GM21723 (cell line): Measurements from ENCODE around the gene GOLGB1.
"Not testable (repeated sequence)": the region's sequence is repeated elsewhere in the genome, so short reads cannot be mapped to it uniquely, and the experiment has no call there.

Source experiments
- ATAC-seq: cut with Tn5 transposase; IDR thresholded peaks from one replicate; pipeline ENCODE4 v1.9.1; 2021; ENCODE audit warnings: mild to moderate bottlenecking, moderate library complexity; ENCODE audit not compliant: unreplicated experiment

The GOLGB1 gene, protein sequence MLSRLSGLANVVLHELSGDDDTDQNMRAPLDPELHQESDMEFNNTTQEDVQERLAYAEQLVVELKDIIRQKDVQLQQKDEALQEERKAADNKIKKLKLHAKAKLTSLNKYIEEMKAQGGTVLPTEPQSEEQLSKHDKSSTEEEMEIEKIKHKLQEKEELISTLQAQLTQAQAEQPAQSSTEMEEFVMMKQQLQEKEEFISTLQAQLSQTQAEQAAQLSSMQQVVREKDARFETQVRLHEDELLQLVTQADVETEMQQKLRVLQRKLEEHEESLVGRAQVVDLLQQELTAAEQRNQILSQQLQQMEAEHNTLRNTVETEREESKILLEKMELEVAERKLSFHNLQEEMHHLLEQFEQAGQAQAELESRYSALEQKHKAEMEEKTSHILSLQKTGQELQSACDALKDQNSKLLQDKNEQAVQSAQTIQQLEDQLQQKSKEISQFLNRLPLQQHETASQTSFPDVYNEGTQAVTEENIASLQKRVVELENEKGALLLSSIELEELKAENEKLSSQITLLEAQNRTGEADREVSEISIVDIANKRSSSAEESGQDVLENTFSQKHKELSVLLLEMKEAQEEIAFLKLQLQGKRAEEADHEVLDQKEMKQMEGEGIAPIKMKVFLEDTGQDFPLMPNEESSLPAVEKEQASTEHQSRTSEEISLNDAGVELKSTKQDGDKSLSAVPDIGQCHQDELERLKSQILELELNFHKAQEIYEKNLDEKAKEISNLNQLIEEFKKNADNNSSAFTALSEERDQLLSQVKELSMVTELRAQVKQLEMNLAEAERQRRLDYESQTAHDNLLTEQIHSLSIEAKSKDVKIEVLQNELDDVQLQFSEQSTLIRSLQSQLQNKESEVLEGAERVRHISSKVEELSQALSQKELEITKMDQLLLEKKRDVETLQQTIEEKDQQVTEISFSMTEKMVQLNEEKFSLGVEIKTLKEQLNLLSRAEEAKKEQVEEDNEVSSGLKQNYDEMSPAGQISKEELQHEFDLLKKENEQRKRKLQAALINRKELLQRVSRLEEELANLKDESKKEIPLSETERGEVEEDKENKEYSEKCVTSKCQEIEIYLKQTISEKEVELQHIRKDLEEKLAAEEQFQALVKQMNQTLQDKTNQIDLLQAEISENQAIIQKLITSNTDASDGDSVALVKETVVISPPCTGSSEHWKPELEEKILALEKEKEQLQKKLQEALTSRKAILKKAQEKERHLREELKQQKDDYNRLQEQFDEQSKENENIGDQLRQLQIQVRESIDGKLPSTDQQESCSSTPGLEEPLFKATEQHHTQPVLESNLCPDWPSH (N-terminal part only)

DNA sequence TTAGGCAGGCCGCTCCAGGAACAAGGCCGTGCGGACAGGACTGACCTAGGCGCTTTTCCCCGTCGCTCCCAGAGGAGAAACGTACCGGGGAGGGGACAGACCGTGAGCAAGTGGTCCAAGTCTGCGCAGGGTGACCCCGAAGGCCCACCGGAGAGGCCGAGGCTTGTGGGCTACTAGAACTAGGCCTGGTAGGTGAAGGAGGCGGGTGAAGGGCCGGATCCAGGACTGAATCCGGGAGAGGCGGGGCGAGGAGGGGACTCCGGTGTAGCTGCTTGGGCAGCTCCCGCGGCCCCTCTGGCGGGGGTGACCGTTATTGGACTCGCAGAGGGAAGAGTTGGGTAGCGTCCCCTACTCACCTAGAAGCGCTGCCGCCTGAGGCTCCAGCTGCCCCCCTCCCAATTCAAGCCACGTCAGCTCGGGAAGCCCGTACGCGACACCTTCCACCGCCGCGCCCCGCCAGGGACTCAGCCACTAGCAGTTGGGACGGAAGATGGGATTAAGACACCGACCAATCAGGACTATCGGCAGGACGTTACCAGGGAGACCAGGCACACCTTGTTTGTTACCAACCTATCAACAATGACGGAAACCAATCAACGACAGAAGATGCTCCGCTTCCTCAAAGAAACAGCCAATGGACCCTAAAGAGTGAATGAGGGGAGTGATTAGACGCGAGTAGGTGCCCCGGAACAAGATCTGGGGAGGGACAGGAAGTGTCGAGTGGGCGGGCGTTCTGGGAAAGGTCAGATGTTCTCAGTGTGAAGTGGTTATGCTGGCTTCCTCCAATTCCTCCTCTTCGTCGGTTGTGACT, at the start of gene GOLGB1:
Gene GOLGB1 (minus strand): TSS at position 466 of the 811 bp plus-strand sequence. CDS start 18,770 bp downstream, outside the sequence.
- ATAC-seq, result peak; percentile 96

DNA sequence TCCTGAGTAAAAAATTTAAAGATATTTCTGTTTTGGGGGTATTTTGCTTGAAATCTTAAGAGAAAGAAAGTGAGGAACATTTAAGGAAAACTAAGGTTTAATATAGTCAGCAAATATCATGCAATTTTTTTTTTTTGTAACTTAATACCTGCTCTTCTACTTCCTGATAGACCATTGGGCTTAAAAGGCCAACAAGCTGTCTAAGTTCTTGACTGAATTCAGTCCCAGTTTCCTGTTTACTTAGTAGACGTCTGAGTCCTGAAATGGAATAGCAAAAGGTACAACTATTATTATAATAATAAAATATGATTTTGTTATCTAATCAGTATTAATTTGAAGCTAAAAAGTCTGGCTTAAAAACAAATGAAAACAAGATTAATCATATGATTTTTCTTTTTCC, 47.4 kb upstream of the GOLGB1 start:
- ATAC-seq, result no peak

DNA sequence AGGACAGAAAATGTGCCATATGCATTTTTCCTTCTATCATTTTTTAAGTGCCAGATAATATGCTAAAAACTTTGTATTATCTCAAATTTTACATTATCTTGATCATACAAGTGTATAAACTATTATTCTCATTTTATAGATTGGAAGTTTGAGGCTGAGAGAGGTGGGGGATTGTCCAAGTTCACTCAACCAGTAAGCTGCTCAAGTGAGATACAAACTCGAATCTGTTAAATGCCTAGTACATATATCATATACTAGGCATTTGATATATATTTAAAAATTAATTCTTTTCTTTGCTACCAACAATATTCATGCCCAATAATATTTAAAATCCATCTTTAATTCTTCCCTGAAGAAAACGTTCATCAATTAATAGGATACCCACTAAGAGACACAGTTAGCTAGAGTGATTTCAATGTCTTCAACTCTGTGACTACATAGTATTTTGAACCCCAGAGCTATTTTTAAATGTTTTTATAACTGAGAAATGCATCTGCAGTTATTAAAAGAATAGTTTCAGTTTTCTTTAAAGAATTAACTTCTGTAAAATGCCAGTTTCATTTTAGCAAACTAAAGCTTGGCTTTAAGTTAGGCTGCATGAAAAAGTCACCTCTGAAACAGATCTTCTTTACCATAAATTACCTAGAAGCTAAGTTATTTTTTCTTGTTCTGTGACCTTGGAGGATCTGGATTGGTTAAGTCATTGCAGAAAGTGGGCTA, 44.9 kb upstream of the GOLGB1 start:
- peak; percentile 54 for ATAC-seq

DNA sequence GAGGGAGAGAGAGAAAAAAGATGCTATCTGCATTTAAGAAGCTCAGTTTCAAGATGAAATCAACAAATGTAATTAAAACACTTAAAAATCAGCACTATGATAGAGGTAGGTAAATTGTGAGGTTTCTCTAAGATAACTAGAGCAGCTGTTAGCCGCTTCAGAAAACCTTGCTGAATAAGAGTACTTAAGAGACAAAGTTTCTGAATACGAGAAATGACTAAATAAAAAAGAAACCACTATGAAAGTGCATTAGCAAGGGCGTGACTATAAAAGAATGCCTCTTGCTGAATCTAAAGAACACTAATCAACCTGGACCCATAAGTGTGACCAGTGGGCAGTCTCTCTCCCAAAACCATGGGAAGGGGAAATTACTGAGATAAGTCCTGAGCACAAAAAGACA, 43.5 kb upstream of the GOLGB1 start:
- ATAC-seq, result peak; percentile 64

DNA sequence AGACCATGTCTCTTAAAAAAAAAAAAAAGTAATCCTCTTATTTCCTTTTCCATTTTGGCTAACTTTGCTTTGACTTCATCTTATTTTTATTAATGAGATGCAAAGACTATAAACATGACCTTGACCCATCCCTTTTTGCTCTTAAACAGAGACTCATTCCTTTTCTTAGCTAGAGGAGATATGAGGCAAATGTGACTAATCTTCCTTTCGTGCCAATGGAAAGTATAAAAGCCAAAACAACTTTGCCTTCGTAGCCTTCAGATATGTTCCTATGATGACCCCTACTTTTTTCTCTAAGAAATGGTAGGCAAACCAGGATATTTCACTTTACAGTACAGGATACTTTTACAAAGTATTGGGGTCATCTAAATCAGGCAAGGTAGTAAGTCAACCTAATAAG, 36.9 kb upstream of the GOLGB1 start:
- ATAC-seq, result no peak

DNA sequence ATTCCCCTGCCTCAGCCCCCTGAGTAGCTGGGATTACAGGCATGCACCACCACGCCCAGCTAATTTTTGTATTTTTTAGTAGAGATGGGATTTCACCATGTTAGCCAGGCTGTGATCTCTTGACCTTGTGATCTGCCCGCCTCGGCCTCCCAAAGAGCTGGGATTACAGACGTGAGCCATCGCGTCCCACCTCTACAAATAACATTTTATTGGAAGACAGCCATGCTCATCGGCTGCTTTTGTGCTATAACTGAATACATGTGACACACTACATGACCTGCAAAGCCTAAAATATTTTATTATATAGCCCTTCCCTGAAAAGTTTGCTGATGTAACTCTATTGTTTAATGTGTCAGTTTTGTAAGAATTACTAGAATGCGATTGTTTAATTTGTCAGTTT, 33.2 kb upstream of the GOLGB1 start:
- ATAC-seq, result not testable (repeated sequence)

DNA sequence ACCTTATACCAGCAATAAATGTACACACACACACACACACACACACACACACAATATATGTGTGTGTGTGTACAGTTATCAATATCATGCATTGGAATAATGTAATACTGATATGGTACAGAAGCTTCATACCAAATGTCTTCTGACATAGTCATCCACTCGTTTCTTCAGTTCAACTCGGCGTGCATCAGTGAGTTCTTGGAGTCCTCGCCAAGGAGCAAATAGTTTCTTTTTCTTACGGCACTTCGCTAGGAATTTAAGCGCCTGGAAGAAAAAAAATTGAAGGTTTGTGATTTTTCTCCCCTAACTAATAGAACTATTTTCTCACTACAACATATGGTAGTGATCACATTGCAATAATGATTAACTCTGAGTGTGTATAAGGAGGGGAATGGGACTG, 32.1 kb upstream of the GOLGB1 start:
- ATAC-seq, result no peak

DNA sequence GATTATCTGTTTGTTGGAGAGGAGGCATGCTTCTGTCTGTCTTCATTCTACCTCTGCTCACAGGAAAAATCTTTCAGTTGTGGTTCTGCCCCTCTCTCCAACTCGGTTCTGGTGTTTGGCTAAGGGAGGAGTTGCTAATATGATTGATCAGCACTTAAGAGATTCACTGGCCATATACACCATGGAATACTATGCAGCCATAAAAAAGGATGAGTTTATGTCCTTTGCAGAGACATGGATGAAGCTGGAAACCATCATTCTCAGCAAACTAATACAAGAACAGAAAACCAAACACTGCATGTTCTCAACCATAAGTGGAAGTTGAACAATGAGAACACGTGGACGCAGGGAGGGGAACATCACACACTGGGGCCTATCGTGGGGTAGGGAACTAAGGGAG, 25.6 kb upstream of the GOLGB1 start:
- ATAC-seq, result not testable (repeated sequence)

DNA sequence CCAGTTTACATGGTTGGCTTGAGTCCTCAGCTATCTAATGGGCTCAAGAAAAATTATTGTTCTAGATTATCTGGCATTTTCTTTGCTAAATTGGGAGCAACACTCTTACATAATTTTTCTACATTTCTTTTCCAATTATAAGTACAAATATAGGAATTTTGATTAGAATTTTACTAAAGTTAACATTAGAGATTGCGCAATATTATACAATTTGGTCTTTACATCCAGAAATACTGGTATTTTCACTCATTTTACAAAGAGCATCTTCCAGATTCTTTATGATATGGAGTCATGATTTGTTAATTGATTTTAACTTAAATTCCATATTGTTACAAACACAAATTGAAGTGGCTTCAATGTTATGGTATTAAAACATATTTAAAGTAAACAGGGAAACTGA, 19.7 kb upstream of the GOLGB1 start:
- no peak for ATAC-seq

DNA sequence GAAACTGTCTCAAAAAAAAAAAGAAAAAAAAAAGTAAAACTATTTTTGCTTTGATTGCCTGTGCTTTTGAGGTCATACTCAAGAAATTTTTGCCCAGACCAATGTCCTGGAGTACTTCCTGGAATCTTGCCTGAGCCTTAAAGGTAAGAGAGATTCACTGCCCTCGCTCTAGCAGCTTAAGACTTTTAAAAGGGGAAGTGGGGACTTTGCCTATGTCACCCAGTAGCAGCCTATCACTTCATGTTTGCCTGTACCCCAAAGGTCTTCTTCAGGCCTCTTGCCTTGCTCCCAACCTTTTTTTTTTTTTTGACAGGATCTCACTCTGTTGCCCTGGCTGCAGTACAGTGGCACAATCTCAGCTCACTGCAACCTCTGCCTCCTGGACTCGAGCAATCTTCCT, 18.9 kb upstream of the GOLGB1 start:
- ATAC-seq, result no peak

DNA sequence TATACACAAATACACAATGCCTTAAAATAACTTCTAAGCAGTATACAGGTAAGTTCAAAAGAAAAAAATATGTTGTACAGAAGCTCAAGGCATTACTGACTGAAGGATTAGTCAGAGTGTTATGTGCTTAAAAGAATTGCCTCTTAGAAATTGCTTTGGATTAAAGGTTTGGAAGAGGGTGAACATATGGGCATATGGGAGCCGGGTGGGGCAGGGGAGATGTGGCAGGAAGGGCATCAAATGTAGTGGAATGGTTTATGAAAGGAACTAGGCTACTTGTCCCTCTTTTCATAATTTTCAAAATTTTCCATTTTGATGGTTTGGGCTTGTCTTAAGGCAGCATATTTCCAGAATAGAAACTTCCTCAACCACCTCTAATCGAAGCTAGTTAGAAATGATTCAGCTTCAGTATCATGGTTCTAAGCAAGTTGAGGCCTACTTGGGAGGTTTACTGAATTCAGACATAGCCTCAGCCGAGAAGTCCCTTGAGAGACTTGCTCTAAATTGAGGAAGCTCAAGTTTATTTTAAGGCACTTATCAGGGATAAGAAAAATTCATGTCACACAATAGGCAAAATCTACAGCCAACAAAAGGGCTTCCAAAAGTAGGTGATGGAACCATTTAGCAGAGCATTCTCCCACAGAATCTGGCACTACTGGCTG, 10.1 kb upstream of the GOLGB1 start:
- no peak for ATAC-seq

DNA sequence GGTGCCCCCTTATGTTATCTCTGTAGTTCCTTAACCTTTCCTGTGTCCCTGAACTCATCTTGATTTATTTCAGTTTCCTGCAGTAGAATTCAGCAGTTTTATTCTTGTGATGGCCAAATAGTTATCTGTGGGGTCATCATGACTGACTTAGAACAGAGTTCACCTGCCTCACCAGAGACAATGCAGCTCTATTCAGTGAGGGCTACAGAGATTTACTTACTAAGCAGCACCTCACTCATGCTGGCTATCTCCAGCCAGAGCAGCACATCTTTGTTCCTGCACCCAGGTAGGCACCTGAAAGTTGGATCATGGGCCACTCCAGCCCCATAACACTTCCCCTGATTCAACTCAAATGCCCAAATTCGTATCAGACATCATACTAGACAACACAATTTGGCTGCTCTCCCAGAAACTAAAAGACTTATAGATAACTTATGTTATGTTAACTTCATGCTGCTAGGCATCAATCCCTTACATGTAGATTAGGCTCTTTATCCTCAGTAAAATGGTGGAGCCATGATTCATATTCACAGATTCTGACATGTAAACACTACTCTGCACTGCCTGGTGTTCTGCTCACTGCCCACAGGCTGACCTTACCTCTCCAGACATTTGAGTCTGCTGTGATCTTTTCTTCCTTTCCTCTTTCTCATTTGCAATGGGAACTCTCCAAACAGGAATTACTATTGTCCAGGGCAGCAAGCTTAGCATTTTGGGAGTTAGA, 9.3 kb upstream of the GOLGB1 start:
- no peak for ATAC-seq

DNA sequence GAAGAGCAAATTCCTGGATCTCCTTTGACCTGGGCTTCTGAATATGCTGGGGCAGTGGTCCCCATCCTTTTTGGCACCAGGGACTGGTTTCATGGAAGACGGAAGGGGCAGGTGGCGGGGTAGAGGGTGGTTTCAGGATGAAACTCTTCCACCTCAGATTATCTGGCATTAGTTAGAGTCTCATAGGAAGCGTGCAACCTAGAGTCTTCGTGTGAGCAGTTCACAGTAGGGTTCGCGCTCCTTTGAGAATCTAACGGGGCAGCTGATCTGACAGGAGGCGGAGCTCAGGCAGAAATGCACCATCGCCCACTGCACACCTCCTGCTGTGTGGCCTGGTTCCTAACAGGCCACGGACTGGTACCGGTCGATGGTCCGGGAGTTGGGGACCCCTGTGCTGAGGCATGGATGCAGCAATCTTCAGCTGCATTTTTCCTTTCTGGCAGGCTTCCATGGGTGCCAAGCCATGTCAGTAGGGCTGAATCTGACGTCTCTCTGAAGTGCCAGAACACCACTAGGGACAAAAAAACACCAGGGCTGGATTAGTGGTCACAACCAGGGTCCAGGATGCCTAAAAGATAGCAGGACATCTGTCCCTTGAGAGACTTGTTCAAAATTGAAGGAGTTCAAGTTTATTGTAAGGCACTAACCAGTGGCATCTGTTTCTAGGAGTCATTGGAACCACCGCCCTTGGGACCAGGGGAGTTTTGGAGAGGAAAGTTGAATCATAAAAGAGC, 8.4 kb upstream of the GOLGB1 start:
- ATAC-seq, result no peak

DNA sequence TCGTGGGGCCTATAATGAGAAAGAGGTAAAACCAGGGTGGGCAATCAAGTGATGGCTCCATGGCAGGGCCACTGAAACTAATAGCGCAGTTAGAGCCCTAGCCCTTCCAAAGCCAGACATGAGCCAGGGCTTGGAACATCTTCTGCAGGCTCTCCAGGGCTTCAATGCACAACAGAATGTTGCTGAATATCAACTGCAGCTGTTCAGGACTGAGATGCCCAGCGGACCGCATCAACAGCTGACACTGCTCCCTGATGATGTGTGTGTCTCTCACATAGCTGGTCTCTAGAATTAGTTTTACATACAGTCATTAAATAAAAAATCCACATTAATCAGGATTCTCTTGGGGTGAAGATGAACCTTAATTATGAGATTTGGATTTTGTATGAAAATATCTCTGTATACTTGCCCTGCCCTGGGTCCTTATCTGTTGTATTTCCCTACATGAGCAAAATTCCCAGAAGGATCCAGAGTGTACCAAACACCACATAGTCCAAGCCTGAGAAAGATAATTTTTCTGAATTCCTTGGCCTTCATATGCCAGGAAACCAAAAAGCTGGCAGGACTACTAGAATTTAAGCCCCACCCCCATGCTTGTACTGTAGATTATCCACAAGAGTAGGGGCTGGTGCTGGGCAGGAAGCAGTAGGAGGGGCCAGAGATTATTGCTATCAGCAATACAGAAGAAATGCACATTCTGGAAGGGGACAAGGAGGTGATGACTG, 7.7 kb upstream of the GOLGB1 start:
- no peak for ATAC-seq

DNA sequence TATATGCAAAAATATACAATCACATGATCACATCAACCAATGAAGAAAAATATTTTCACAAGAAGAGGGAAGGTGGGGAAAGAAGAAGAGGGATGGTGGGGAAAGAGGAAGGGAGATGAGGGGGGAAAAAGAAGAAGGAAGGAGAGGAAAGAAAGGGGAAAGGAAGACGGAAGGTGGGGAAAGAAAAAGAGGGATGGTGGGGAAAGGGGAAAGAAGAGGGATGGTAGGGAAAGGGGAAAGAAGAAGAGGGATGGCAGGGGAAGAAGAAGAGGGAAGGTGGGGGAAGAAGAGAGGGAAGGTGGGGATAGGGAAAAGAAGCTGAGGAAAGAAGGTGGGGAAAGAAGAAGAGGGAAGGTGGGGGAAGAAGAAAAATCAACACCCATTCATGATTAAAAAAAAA, 3.2 kb upstream of the GOLGB1 start:
- no peak for ATAC-seq

DNA sequence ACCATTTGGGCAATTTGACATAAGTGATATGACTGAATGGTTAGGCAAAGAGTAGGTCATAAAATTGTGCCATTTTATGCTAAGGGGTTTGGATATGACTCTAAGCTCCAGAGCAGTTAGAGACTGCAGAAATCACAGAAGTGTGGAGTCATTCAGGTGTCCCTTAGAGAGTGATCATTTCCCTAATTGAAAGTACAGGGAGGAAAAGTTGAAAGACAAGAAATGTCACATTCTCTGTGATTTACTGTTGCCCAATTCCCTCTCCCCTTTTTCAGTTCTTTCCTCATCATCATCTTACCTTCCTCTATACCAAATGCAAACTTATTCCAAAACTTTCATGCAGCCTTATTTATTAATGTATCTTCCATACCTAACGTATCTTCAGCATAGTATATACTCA, 2.7 kb upstream of the GOLGB1 start:
- no peak for ATAC-seq

DNA sequence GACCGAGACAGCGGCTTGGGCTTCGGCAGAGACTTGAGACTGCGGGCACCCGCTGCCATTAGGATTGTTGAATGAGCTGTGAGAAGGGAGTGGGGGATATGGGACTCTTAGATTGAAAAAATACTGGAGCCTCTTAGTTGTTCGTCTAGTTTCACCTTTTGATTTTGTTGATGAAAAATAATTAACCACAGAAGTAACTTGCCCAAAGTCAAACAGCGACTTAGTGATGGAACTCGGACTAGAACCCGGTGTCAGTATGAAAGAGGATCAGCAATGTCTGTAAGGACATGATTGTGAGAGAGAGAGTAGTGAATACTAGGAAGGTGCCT, 510 bp upstream of the GOLGB1 start:
- ATAC-seq, result no peak
